Glutamatergic neuron (in vitro differentiated cells): Measurements from ENCODE around the gene CERS1. TPM values are rescaled to one million over a fixed set of nuclear protein-coding genes. Genes with fewer than 3 reads are reported as not detected.

ENCODE experiments used
- DNase-seq: peaks from one replicate; pipeline ENCODE4 v3.0.0; 2022
- H3K27ac Mint-ChIP-seq: one replicate; pipeline ENCODE4 v1.8.0; 2020; ENCODE audit warnings: mild to moderate bottlenecking, mixed read lengths, inconsistent platforms; ENCODE audit not compliant: unreplicated experiment
- H3K27me3 Mint-ChIP-seq: one replicate; pipeline ENCODE4 v1.8.0; 2020; ENCODE audit warnings: mild to moderate bottlenecking, moderate library complexity, mixed read lengths, inconsistent platforms; ENCODE audit not compliant: unreplicated experiment
- H3K36me3 Mint-ChIP-seq: one replicate; pipeline ENCODE4 v1.8.0; 2020; ENCODE audit warnings: mild to moderate bottlenecking, mixed read lengths, inconsistent platforms; ENCODE audit not compliant: unreplicated experiment
- H3K4me1 Mint-ChIP-seq: one replicate; pipeline ENCODE4 v1.8.0; 2020; ENCODE audit warnings: mild to moderate bottlenecking, low read depth, mixed read lengths, inconsistent platforms; ENCODE audit not compliant: unreplicated experiment
- H3K4me3 Mint-ChIP-seq: one replicate; pipeline ENCODE4 v1.8.0; 2020; ENCODE audit warnings: mild to moderate bottlenecking, mixed read lengths, inconsistent platforms; ENCODE audit not compliant: unreplicated experiment
- H3K9me3 Mint-ChIP-seq: one replicate; pipeline ENCODE4 v1.8.0; 2020; ENCODE audit warnings: mild to moderate bottlenecking, moderate library complexity, mixed read lengths, inconsistent platforms; ENCODE audit not compliant: unreplicated experiment
- total RNA-seq: library from RNA; stranded (reverse); fragmentation: NEBNext Ultra II Directional; extraction: Animal tissue kit (Norgen Biotek cat#: 25700); gene quantifications from one replicate; pipeline ENCODE4 v1.2.1, GENCODE V29; 2021; ENCODE audit not compliant: unreplicated experiment
- TF ChIP-seq, protein P1 (sequence below): fragments of 200-600 bp; sonication (generic); IDR thresholded peaks from one replicate; pipeline ENCODE4 v1.5.0; 2021; ENCODE audit not compliant: partially characterized antibody, unreplicated experiment

Gene CERS1
- total RNA-seq, 1 donor from 2014 or later: 15.3 TPM

DNA sequence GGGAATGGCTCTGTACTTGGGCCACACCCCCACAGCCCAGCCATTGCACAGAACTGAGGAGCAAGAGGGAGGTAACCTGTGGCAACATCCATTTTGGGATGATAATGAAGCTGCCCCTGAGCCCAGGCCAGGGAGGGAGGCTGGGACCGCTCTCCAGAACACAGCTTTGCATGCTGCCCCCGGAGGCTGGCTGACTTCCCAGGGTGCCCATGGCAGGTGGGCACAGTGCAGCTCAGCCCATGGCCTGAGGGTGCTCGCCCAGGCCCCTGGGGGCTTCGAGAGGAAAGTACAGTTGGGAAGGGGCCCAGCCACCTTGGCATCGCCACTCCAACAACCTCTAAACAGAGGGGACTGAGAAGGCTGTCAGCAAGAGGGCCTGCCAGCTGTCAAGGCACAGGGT lies 17.5 kb upstream of the CERS1 start:
- Mint-ChIP-seq H3K27ac (no peak overlapping the region), H3K4me3 (no peak overlapping the region), H3K27me3 (no peaks in the 10 kb centered on the region), H3K9me3 (peaks cover 4% of the 10 kb centered on the region), H3K36me3 (no peaks in the 10 kb centered on the region), H3K4me1 (peaks cover 2% of the 10 kb centered on the region)
- no peak for DNase-seq
- TF ChIP-seq, protein P1, sequence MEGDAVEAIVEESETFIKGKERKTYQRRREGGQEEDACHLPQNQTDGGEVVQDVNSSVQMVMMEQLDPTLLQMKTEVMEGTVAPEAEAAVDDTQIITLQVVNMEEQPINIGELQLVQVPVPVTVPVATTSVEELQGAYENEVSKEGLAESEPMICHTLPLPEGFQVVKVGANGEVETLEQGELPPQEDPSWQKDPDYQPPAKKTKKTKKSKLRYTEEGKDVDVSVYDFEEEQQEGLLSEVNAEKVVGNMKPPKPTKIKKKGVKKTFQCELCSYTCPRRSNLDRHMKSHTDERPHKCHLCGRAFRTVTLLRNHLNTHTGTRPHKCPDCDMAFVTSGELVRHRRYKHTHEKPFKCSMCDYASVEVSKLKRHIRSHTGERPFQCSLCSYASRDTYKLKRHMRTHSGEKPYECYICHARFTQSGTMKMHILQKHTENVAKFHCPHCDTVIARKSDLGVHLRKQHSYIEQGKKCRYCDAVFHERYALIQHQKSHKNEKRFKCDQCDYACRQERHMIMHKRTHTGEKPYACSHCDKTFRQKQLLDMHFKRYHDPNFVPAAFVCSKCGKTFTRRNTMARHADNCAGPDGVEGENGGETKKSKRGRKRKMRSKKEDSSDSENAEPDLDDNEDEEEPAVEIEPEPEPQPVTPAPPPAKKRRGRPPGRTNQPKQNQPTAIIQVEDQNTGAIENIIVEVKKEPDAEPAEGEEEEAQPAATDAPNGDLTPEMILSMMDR: no peak

DNA sequence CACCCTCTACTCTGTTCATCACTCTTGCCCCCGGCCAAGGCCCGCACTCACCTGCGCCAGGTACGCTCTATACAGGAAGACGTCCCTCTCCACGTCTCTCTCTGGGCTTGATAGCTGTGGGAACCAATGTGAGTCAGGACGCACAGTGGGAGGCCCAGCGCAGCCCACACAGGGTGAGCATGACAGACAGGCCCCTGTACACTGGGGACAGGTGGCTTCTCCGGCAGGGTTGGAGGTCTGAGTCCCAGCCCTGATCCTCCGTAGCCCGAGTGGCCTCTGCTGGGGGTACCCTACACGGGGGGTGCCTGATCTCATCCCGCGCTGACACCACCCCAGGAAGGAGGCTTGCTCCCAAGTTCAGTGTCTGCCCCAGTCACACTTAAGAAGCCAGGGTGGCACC lies 17.0 kb upstream of the CERS1 start:
- H3K4me3 Mint-ChIP-seq: no peak overlapping the region
- DNase-seq: no peak
- H3K36me3 Mint-ChIP-seq: no peaks in the 10 kb centered on the region
- H3K27ac Mint-ChIP-seq: no peak overlapping the region
- TF ChIP-seq, protein P1: no peak
- peaks cover 2% of the 10 kb centered on the region for H3K4me1 Mint-ChIP-seq
- H3K27me3 Mint-ChIP-seq: no peaks in the 10 kb centered on the region
- H3K9me3 Mint-ChIP-seq: peaks cover 4% of the 10 kb centered on the region

DNA sequence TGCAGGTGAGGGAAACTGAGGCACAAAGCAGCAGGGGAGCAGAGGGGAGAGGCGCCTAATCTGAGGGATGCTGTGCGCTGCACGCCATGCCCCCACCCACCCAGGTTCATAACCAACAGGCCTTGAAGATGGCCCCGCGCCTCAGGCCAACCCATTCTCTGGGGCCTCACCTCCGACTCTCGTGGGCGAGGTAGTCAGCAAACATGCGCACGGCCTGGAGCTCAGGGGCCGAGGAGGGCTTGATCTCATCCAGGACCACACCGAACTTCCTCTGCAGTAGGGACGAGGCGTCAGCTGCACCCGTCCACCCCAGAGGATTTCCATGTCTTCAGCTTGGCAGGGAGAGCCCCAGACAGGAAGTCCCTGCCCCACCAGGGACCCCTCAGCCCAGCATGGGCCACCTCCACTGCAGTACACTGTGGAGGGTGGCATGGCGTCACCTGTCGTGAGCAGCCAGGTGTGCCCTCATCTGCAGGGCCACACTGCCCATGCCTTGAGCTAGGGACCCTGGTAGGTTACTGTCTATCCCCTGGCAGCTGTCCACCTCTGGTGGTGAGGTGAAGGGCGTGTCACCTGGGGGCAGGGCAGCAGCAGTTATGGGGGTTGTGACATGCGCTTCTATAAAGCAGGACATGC lies 15.0 kb upstream of the CERS1 start:
- Mint-ChIP-seq H3K4me1 (no peaks in the 10 kb centered on the region), H3K27me3 (peaks cover 2% of the 10 kb centered on the region), H3K9me3 (no peaks in the 10 kb centered on the region), H3K4me3 (no peak overlapping the region), H3K27ac (no peak overlapping the region), H3K36me3 (no peaks in the 10 kb centered on the region)
- no peak for DNase-seq
- TF ChIP-seq, protein P1: no peak

DNA sequence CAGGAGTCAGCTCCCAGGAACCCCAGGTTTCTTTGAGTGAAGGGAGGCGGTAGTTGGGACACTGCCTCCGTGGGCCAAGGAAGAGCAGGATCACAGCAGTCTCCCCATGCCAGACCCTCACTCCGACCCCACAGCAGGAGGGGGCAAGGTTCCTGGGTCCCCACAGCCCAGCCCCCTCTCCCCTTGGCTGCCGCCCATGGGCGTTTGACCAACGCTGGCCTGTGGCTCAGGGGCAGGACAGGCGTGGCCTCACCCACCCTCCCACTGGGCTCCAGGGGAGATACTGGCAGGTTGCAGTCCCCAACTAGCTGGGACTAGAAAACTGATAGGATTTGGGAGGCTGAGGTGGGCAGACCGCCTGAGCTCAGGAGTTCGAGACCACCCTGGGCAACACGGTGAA lies 14.1 kb upstream of the CERS1 start:
- TF ChIP-seq, protein P1: no peak
- Mint-ChIP-seq H3K36me3 (no peaks in the 10 kb centered on the region), H3K27ac (no peak overlapping the region), H3K9me3 (no peaks in the 10 kb centered on the region), H3K4me3 (no peak overlapping the region), H3K4me1 (no peaks in the 10 kb centered on the region), H3K27me3 (peaks cover 2% of the 10 kb centered on the region)
- DNase-seq: no peak

DNA sequence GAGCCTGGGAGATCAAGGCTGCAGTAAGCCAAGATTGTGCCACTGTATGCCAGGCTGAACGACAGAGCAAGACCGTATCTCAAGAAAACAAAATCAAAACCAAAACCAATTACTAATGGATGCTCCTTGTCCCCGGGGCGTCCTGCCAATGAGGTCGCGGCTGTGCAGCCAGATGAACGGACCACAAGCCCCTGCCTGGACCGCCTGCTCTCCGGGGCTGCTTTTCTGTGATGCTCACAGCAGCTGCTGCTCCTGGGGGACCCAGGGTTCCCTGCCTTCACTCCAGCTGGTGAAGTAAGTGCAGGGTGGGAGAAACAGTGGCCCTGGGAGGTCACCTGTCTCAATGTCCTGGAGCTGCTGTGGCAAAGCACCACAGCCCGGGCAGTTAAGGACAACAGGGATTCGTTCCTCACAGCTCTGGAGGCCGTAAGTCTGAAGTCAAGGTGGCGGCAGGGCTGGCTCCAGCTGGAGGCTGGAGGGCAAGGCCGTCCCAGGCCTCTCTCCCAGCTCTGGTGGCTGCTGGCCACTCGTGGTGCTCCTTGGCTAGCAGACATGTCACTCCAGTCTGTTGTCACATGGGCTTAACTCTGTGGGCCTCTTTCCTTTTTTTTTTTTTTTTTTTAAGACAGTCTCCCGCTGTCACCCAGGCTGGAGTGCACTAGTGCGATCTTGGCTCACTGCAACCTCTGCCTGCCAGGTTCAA lies 13.1 kb upstream of the CERS1 start:
- DNase-seq: no peak
- Mint-ChIP-seq H3K27me3 (peaks cover 2% of the 10 kb centered on the region), H3K27ac (no peak overlapping the region), H3K4me1 (no peaks in the 10 kb centered on the region), H3K36me3 (no peaks in the 10 kb centered on the region), H3K4me3 (no peak overlapping the region), H3K9me3 (no peaks in the 10 kb centered on the region)
- TF ChIP-seq, protein P1: no peak
